ENCODE results near the gene RBM8A.

Gene RBM8A

GRCh38 chr1:145947551-145947950, 20.3 kb upstream of the RBM8A start:
- Histone ChIP-seq H3K4me1 (ENCODE audit: control insufficient read depth, insufficient read depth, low read length) (no peaks in the 10 kb centered on the region), H3K27ac (ENCODE audit: extremely low read depth, low read depth, low read length) (no peak overlapping the region), H3K4me3 (ENCODE audit: low read depth, low read length) (no peak overlapping the region), H3K9me3 (ENCODE audit: control insufficient read depth, insufficient read depth, low read depth, low read length) (no peaks in the 10 kb centered on the region), H3K36me3 (ENCODE audit: control insufficient read depth in 2 of 2, insufficient read depth in 1 of 2, low read length in 2 of 2) (peaks cover 0 to 22% of the 10 kb centered on the region in 2 experiments; a peak in 2 of 3 replicates)
- no peak for TF ChIP-seq IKZF3 (tag by site-specific recombination; IDR thresholded peaks at IDR 0.05)
- TF ChIP-seq ZBTB49 (tag by site-specific recombination; IDR thresholded peaks at IDR 0.05; ENCODE audit: low read depth), result no peak
- no peak for TF ChIP-seq ZNF184 (tag by site-specific recombination; IDR thresholded peaks at IDR 0.05)
- no peak for TF ChIP-seq ZNF645 (tag by site-specific recombination; IDR thresholded peaks at IDR 0.05)
- no peak for TF ChIP-seq SP2 (tag by site-specific recombination; IDR thresholded peaks at IDR 0.05)
- TF ChIP-seq ZNF239 (tag by site-specific recombination; IDR thresholded peaks at IDR 0.05), result no peak
- no peak for TF ChIP-seq ZNF274 (IDR thresholded peaks at IDR 0.05; ENCODE audit: low read length)
- no peak for TF ChIP-seq ZNF274 (tag by site-specific recombination; IDR thresholded peaks at IDR 0.05; ENCODE audit: borderline replicate concordance)
- TF ChIP-seq ZNF544 (tag by site-specific recombination; IDR thresholded peaks at IDR 0.05), result no peak
- no peak for TF ChIP-seq ZNF221 (tag by site-specific recombination; IDR thresholded peaks at IDR 0.05; ENCODE audit: borderline replicate concordance)
- TF ChIP-seq REPIN1 (tag by site-specific recombination; IDR thresholded peaks at IDR 0.05; ENCODE audit: low read depth), result no peak
- TF ChIP-seq ZNF398 (tag by site-specific recombination; IDR thresholded peaks at IDR 0.05), result no peak
- TF ChIP-seq ZNF426 (tag by site-specific recombination; IDR thresholded peaks at IDR 0.05), result no peak
- TF ChIP-seq HIC1 (tag by site-specific recombination; IDR thresholded peaks at IDR 0.05), result no peak
- no peak for TF ChIP-seq ZNF626 (tag by site-specific recombination; IDR thresholded peaks at IDR 0.05)
- no peak for TF ChIP-seq SP7 (tag by site-specific recombination; IDR thresholded peaks at IDR 0.05)
- CTCF ChIA-PET, result interaction anchor here (1.5 kb wide), 1 partner anchor 31 kb away, joined by 3 read pairs; no protein-coding TSS in a partner anchor
- POLR2A ChIA-PET, result interaction anchor here (0.6 to 1.2 kb wide), 2 partner anchors 11 to 91 kb away, joined by 3 read pairs; partner anchors contain the start of gene LIX1L

GRCh38 chr1:145946477-145946986, 19.2 kb upstream of the RBM8A start:
- no peak overlapping the region for H3K27ac ChIP-seq (ENCODE audit: extremely low read depth, low read depth, low read length)
- H3K4me1 ChIP-seq (ENCODE audit: control insufficient read depth, insufficient read depth, low read length), result no peaks in the 10 kb centered on the region
- no peaks in the 10 kb centered on the region for H3K9me3 ChIP-seq (ENCODE audit: control insufficient read depth, insufficient read depth, low read depth, low read length)
- peaks cover 0 to 22% of the 10 kb centered on the region in 2 experiments; a peak in 2 of 3 replicates for H3K36me3 ChIP-seq (ENCODE audit: control insufficient read depth in 2 of 2, insufficient read depth in 1 of 2, low read length in 2 of 2)
- CTCF ChIA-PET, result interaction anchor here (0.7 kb wide), 1 partner anchor 1395 kb away, joined by 3 read pairs; no protein-coding TSS in a partner anchor
- POLR2A ChIA-PET, result no interaction called here
- TF ChIP-seq ZNF19 (tag by site-specific recombination; IDR thresholded peaks at IDR 0.05; ENCODE audit: low read depth) (no peak), ZNF341 (tag by site-specific recombination; IDR thresholded peaks at IDR 0.05; ENCODE audit: low read depth) (no peak), ZNF138 (tag by site-specific recombination; IDR thresholded peaks at IDR 0.05; ENCODE audit: borderline replicate concordance) (no peak), ZNF184 (tag by site-specific recombination; IDR thresholded peaks at IDR 0.05) (no peak), ZBTB8A (tag by site-specific recombination; IDR thresholded peaks at IDR 0.05) (no peak), ZNF324 (tag by site-specific recombination; IDR thresholded peaks at IDR 0.05) (no peak)
- H3K4me3 ChIP-seq (ENCODE audit: low read depth, low read length), result no peak overlapping the region
